ENCODE data around the gene C2CD4D. TPM values are rescaled to one million over a fixed set of nuclear protein-coding genes. Genes with fewer than 3 reads are reported as not detected.

The C2CD4D gene
- total RNA-seq: 0.07 TPM in 1 of 2 replicates, not detected in the other

GRCh38 chr1:151839457-151840403 is at the start of gene C2CD4D:
TSS of gene C2CD4D (minus strand) at chr1:151839820. CDS start at chr1:151838989, 831 bp downstream.

GRCh38 chr1:151853411-151853943 is 13.9 kb upstream of the C2CD4D start, which contains the start of gene THEM5:
TSS of gene THEM5 (minus strand) at chr1:151853712. CDS start at chr1:151853565, 147 bp downstream.

GRCh38 chr1:151831605-151832004 is 8.0 kb downstream of the C2CD4D start, which contains the start of gene RORC:
TSS of gene RORC (minus strand) at chr1:151831802. CDS start at chr1:151831764, 38 bp downstream.

GRCh38 chr1:151805066-151805820 is 34.4 kb downstream of the C2CD4D start, which contains the start of gene LINGO4:
TSS of gene LINGO4 (minus strand) at chr1:151805419. CDS start at chr1:151802704, 2,715 bp downstream.

GRCh38 chr1:151790071-151790939 is 49.3 kb downstream of the C2CD4D start, which contains the start of gene TDRKH:
TSS of gene TDRKH (minus strand) at chr1:151790500. CDS start at chr1:151783022, 7,478 bp downstream.

Small RNAs within 50 kb of the gene (small RNA-seq; reads per million reads assigned to genes)
- gene RF00019: not detected

Other genes with a start within 250 kb of the C2CD4D start
- 23.1 and 25.5 TPM in 2 replicates for gene SNX27, start 227.8 kb downstream of the C2CD4D start, total RNA-seq
- not detected in 2 replicates for gene CELF3, start 123.0 kb downstream of the C2CD4D start, total RNA-seq
- not detected in 2 replicates for gene RIIAD1, start 118.3 kb downstream of the C2CD4D start, total RNA-seq
- 130 and 157 TPM in 2 replicates for gene MRPL9, start 76.3 kb downstream of the C2CD4D start, total RNA-seq
- 5.7 and 14.9 TPM in 2 replicates for gene TDRKH, start 49.3 kb downstream of the C2CD4D start, total RNA-seq
- not detected in 2 replicates for gene LINGO4, start 34.4 kb downstream of the C2CD4D start, total RNA-seq
- 0.13 TPM in 1 of 2 replicates, not detected in the other for gene RORC, start 8.0 kb downstream of the C2CD4D start, total RNA-seq
- gene THEM5, start 13.9 kb upstream of the C2CD4D start, total RNA-seq: not detected in 2 replicates
- 26.9 and 39.4 TPM in 2 replicates for gene THEM4, start 69.7 kb upstream of the C2CD4D start, total RNA-seq
- 234 and 247 TPM in 2 replicates for gene S100A10, start 154.0 kb upstream of the C2CD4D start, total RNA-seq
- 109 and 145 TPM in 2 replicates for gene S100A11, start 197.2 kb upstream of the C2CD4D start, total RNA-seq
- gene TCHHL1, start 249.2 kb upstream of the C2CD4D start, total RNA-seq: not detected in 2 replicates

Data from thoracic aorta endothelial cell (primary cell).